Stimulated activated CD4-positive, alpha-beta T cell treated with anti-CD3 and anti-CD28 coated beads, Interleukin-15, amount 100 ng/mL, for 1 hour (primary cell): ENCODE measurements around the gene SLAMF1.
"Not testable (repeated sequence)": the region's sequence is repeated elsewhere in the genome, so short reads cannot be mapped to it uniquely, and the experiment has no call there.

Experiments
- DNase-seq, 2 donors: peaks; one replicate each; pipeline ENCODE4 v3.0.0-alpha.2; 2020; ENCODE audit warnings: low read depth in 1 of 2, low spot score in 1 of 2

Gene SLAMF1

DNA sequence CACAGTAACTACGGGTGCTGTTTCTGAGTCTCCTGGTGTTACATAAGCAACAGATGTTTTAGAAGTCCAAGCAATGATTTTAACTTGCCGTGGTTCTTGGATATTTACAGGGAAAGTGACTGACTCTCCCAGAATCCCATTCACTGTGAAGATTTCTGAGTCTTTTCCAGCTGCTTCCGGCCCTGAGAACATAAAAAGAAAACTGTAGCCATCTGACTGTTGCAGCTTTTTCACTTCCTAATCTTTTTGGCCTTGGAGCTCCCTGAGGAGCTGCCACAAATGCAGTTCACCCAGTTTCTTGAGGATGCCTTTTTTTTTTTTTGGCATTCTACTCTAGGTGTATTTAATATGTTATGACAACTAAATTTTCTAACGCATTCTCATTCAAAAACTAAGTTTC, 81.3 kb downstream of the SLAMF1 start:
- no peak for DNase-seq

DNA sequence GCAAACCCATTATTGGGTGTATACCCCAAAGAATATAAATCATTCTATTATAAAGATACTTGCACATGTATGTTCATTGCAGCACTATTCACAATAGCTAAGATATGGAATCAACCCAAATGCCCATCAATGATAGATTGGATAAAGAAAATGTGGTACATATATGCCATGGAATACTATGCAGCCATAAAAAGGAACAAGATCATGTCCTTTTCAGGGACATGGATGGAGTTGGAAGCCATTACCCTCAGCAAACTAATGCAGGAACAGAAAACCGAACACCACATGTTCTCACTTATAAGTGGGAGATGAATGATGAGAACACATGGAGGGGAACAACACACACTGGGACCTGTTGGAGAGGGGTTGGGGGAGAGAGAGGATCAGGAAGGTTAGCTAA, 83.6 kb downstream of the SLAMF1 start:
- not testable (repeated sequence) for DNase-seq

- DNase-seq: not testable (repeated sequence)
These were observed 84.1 kb downstream of the SLAMF1 start for GRCh38 chr1:160562745-160563144.

DNA sequence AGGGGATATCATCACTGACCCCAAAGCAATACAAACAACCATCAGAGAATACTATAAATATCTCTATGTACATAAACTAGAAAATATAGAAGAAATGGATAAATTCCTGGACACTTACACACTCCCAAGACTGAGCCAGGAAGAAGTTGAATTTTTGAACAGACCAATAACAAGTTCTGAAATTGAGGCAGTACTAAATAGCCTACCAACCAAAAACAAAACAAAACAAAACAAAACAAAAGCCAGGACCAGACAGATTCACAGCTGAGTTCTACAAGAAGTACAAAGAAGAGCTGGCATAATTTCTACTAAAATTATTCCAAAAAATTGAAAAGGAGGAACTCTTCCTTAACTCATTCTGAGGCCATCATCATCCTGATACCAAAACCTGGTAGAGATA, 86.0 kb downstream of the SLAMF1 start:
- DNase-seq: no peak

GRCh38 chr1:160560045-160560705, 86.7 kb downstream of the SLAMF1 start:
- no peak for DNase-seq

GRCh38 chr1:160559437-160559836, 87.4 kb downstream of the SLAMF1 start:
- not testable (repeated sequence) for DNase-seq

DNA sequence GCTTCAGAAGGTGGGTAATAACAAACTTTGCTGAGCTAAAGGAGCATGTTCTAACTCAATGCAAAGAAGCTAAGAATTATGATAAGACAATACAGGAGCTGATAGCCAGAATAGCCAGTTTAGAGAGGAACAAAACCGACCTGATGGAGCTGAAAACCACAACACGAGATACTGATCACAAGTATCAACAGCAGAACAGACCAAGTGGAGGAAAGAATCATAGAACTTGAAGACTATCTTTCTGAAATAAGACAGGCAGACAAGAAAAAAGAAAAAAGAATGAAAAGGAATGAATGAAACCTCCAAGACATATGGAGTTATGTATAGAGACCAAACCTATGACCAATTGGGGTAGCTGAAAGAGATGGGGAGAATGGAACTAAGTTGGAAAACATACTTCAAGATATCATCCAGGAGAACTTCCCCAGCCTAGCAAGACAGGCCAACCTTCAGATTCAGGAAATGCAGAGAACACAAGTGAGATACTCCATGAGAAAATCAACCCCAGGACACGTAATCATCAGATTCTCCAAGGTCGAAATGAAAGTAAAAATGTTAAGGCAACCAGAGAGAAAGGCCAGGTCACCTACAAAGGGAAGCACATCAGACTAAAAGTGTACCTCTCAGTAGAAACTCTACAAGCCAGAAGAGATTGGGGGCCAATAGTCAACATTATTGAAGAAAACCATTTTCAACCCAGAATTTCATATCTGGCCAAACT, 88.0 kb downstream of the SLAMF1 start:
- DNase-seq: no peak
